GM19240 (cell line): ENCODE data around the gene ATOSA.

Experiments
- DNase-seq: peaks from one replicate; pipeline ENCODE4 v3.0.0; 2011; ENCODE audit warnings: low spot score; ENCODE audit not compliant: insufficient read length

Gene ATOSA

GRCh38 chr15:52679232-52680040 is at the start of gene ATOSA:
ATOSA (minus strand) TSS chr15:52679388; CDS start chr15:52678021, 1,367 bp downstream.
- DNase-seq, result peak; percentile 33

GRCh38 chr15:52728899-52729298 is 49.7 kb upstream of the ATOSA start:
- no peak for DNase-seq

GRCh38 chr15:52727815-52728214 is 48.6 kb upstream of the ATOSA start:
- no peak for DNase-seq

GRCh38 chr15:52726195-52726594 is 47.0 kb upstream of the ATOSA start:
- DNase-seq, result no peak

GRCh38 chr15:52718551-52718950 is 39.4 kb upstream of the ATOSA start:
- DNase-seq, result no peak

GRCh38 chr15:52717924-52718323 is 38.7 kb upstream of the ATOSA start:
- DNase-seq, result no peak

- DNase-seq, result no peak
These were observed 38.3 kb upstream of the ATOSA start for GRCh38 chr15:52717481-52717880.

- no peak for DNase-seq
These were observed 37.3 kb upstream of the ATOSA start for GRCh38 chr15:52716536-52716935.

GRCh38 chr15:52715411-52715810 is 36.2 kb upstream of the ATOSA start:
- no peak for DNase-seq

- DNase-seq, result no peak
These were observed 35.8 kb upstream of the ATOSA start for GRCh38 chr15:52714968-52715367.

- no peak for DNase-seq
These were observed 31.7 kb upstream of the ATOSA start for GRCh38 chr15:52710708-52711389.

- no peak for DNase-seq
These were observed 31.0 kb upstream of the ATOSA start for GRCh38 chr15:52710050-52710707.

- DNase-seq, result peak; percentile 33
These were observed 30.2 kb upstream of the ATOSA start for GRCh38 chr15:52709187-52709981.

- DNase-seq, result no peak
These were observed 26.9 kb upstream of the ATOSA start for GRCh38 chr15:52706091-52706490.

- DNase-seq, result no peak
These were observed 23.2 kb upstream of the ATOSA start for GRCh38 chr15:52702390-52702789.

- DNase-seq, result no peak
These were observed 20.3 kb upstream of the ATOSA start for GRCh38 chr15:52699457-52699856.

GRCh38 chr15:52698514-52698913 is 19.3 kb upstream of the ATOSA start:
- no peak for DNase-seq

- DNase-seq, result no peak
These were observed 17.9 kb upstream of the ATOSA start for GRCh38 chr15:52697051-52697450.

- no peak for DNase-seq
These were observed 16.0 kb upstream of the ATOSA start for GRCh38 chr15:52695154-52695553.

- no peak for DNase-seq
These were observed 10.4 kb upstream of the ATOSA start for GRCh38 chr15:52689562-52689961.

GRCh38 chr15:52683580-52683979 is 4.4 kb upstream of the ATOSA start:
- DNase-seq, result peak; percentile 29
